Measurements from ENCODE around the gene MRPS23. TPM values are rescaled to one million over a fixed set of nuclear protein-coding genes. Genes with fewer than 3 reads are reported as not detected.

MRPS23 gene
- total RNA-seq, 1 donor from 2014 or later: 6.9 TPM

DNA sequence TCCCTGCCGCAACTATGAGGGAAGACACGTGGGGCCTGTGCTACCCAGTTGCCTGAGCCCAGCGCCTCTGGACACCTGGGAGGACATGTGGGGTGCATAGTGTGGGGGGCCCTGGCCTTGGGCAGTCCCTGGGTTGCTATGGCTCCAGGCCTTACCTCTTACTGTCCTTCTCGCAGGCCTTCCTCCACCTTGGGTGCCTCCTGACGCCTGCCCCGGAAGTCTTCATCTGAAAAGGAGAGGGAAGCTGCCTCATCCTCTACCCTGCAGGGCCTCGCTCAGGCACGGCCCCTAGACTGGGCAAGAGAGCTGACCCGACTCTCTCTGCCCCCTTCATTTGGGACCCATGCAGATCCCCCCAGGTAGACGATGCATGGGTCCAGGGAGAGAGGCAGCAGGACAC is 16.5 kb upstream of the MRPS23 start:
- no peak overlapping the region for H3K4me3 ChIP-seq
- no peaks in the 10 kb centered on the region for H3K27me3 ChIP-seq
- no peak overlapping the region for H3K27ac ChIP-seq
- H3K4me1 ChIP-seq: peaks cover 67% of the 10 kb centered on the region
- no peaks in the 10 kb centered on the region for H3K9me3 ChIP-seq
- TF ChIP-seq POLR2AphosphoS5 (IDR thresholded peaks at IDR 0.05; ENCODE audit: insufficient read depth in 1 of 2, low read depth in 1 of 2) (no peak), CTCF (IDR thresholded peaks at IDR 0.05) (no peak), POLR2A (IDR thresholded peaks at IDR 0.05) (no peak)
- intact Hi-C loops (cut with DNase I): no loop called here
- peaks cover 0 to 12% of the 10 kb centered on the region in 2 donors for H3K36me3 ChIP-seq
- DNase-seq (ENCODE audit: extremely low spot score in 2 of 2): peak in 1 of 2 donors; percentile 83

- Histone ChIP-seq H3K36me3 (peaks cover 0 to 12% of the 10 kb centered on the region in 2 donors), H3K27ac (no peak overlapping the region), H3K27me3 (no peaks in the 10 kb centered on the region), H3K4me1 (peaks cover 67% of the 10 kb centered on the region), H3K9me3 (no peaks in the 10 kb centered on the region), H3K4me3 (no peak overlapping the region)
- peak in 1 of 2 donors; percentile 83 for DNase-seq (ENCODE audit: extremely low spot score in 2 of 2)
- TF ChIP-seq CTCF (IDR thresholded peaks at IDR 0.05): no peak
- no peak for TF ChIP-seq POLR2AphosphoS5 (IDR thresholded peaks at IDR 0.05; ENCODE audit: insufficient read depth in 1 of 2, low read depth in 1 of 2)
- TF ChIP-seq POLR2A (IDR thresholded peaks at IDR 0.05): no peak
- intact Hi-C loops (cut with DNase I): no loop called here
These were observed 14.4 kb upstream of the MRPS23 start for GRCh38 chr17:57864273-57864672.

GRCh38 chr17:57862694-57863667 is 13.1 kb upstream of the MRPS23 start:
- peak in 1 of 2 donors; percentile 85 for DNase-seq (ENCODE audit: extremely low spot score in 2 of 2)
- intact Hi-C loops (cut with DNase I): no loop called here
- peaks cover 58% of the 10 kb centered on the region for H3K4me1 ChIP-seq

DNA sequence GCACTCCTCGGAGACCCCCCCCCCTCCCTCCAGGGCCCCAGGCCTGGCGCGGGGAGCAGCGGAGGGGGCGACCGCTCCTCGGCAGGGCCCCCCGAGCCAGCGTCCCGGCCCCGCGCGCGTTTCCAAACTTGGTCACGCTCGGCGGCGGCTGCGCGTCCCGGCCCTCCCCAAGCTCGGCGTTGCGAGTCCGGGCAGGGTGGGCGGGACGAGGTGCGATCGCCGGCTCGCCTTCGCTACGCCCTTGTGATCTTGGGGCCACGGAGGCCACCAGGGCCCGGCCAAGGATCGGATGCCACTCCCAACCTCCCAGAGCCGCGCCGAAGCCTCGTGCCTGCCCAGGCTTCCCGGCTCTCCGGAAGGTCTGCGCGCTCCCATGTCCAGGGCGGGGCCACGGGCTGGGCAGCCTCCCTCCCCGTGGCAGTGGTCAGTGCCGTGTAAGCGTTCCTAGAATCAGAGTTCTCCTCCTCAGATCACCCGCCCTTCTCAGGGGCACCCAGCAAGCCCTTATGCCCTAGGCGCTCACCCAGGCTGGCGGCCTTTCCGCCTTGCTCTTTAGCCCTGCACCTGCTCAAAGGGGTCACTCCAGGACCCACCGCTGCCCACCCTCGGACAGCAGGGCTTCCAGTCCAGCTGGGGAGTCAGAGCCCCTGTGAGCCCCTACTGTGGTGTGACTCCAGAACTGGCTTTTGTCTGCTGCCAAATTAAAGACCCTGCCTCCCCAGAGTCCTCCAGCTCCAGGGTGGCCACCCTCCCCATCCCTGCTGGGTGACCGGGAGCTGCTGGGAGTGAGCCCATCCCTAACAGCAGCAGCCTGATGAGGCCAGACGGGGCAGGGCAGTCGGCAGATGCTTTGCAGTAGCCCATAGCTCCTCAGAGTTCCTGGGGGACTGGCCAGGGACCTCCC is 12.2 kb upstream of the MRPS23 start:
- peak; percentile 39 to 74 for TF ChIP-seq POLR2AphosphoS5 (IDR thresholded peaks at IDR 0.05; ENCODE audit: insufficient read depth in 1 of 2, low read depth in 1 of 2)
- TF ChIP-seq POLR2A (IDR thresholded peaks at IDR 0.05): no peak
- intact Hi-C loops (cut with DNase I): loop anchor here (2.0 kb wide), 1 partner anchor 131 kb away; no protein-coding TSS in a partner anchor
- Histone ChIP-seq H3K27ac (peak overlapping the region; percentile 82), H3K4me3 (peak overlapping the region; percentile 48 to 58), H3K27me3 (no peaks in the 10 kb centered on the region), H3K9me3 (no peaks in the 10 kb centered on the region), H3K4me1 (peaks cover 49% of the 10 kb centered on the region), H3K36me3 (peaks cover 0 to 12% of the 10 kb centered on the region in 2 donors)
- peak in 1 of 2 donors; percentile 89 for DNase-seq (ENCODE audit: extremely low spot score in 2 of 2)

More at GRCh38 chr17:57862694-57863667, 13.1 kb upstream of the MRPS23 start:
- Histone ChIP-seq H3K27ac (peak overlapping the region; percentile 82), H3K9me3 (no peaks in the 10 kb centered on the region), H3K27me3 (no peaks in the 10 kb centered on the region), H3K36me3 (peaks cover 0 to 12% of the 10 kb centered on the region in 2 donors), H3K4me3 (no peak overlapping the region)
- no peak for TF ChIP-seq POLR2A (IDR thresholded peaks at IDR 0.05)
- no peak for TF ChIP-seq POLR2AphosphoS5 (IDR thresholded peaks at IDR 0.05; ENCODE audit: insufficient read depth in 1 of 2, low read depth in 1 of 2)
- TF ChIP-seq CTCF (IDR thresholded peaks at IDR 0.05): no peak
